Left hindlimb (tissue), 1 donor: ENCODE measurements around the gene SHFL.

ENCODE experiments used
- DNase-seq: peaks from one replicate; pipeline ENCODE4 v3.0.0-alpha.2; 2018

SHFL gene

GRCh38 chr19:10135551-10136334 lies 49.6 kb downstream of the SHFL start:
- no peak for DNase-seq

GRCh38 chr19:10136936-10137335 lies 50.8 kb downstream of the SHFL start:
- no peak for DNase-seq

GRCh38 chr19:10137751-10138682 lies 51.9 kb downstream of the SHFL start:
- DNase-seq: no peak

- DNase-seq: no peak
Measured at GRCh38 chr19:10138879-10139795, 53.0 kb downstream of the SHFL start.

- DNase-seq: no peak
Measured at GRCh38 chr19:10139952-10140351, 53.8 kb downstream of the SHFL start.

- DNase-seq: no peak
Measured at GRCh38 chr19:10141479-10141878, 55.4 kb downstream of the SHFL start.

- no peak for DNase-seq
Measured at GRCh38 chr19:10141973-10142372, 55.9 kb downstream of the SHFL start.
